ENCODE results near the gene CEPT1. TPM values are rescaled to one million over a fixed set of nuclear protein-coding genes. Genes with fewer than 3 reads are reported as not detected.

The CEPT1 gene
- polyA plus RNA-seq, 1 donor: 57.3 TPM

DNA sequence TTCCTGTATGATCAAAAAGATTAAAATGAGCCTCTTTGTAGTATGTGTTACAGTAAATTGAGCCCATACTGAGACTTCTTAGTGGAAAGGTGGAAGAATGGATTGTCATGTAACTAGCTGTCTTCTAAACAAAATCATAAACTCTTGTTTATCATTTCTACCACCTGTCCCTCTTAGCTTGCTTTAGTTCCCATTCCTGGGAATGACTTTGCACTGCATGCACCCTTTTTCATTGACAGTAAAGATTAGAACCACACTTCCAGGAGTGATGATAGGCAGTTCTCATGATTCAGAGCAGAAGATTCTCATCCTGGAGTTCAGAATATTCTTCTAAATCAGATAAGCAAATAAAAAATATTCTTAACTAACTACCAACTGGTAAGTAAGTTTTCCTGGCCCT, 32.4 kb downstream of the CEPT1 start:
- DNase-seq: no peak
- Histone ChIP-seq H3K36me3 (ENCODE audit: control insufficient read depth, insufficient read depth, low read length) (peaks cover 35% of the 10 kb centered on the region), H3K9me3 (ENCODE audit: control insufficient read depth, low read depth, low read length) (no peaks in the 10 kb centered on the region), H3K27me3 (ENCODE audit: control insufficient read depth, insufficient read depth, low read length) (no peaks in the 10 kb centered on the region), H3K4me1 (ENCODE audit: control insufficient read depth, insufficient read depth, low read length) (no peaks in the 10 kb centered on the region), H3K27ac (ENCODE audit: low read length) (no peak overlapping the region), H3K4me3 (ENCODE audit: low read length) (no peak overlapping the region)

DNA sequence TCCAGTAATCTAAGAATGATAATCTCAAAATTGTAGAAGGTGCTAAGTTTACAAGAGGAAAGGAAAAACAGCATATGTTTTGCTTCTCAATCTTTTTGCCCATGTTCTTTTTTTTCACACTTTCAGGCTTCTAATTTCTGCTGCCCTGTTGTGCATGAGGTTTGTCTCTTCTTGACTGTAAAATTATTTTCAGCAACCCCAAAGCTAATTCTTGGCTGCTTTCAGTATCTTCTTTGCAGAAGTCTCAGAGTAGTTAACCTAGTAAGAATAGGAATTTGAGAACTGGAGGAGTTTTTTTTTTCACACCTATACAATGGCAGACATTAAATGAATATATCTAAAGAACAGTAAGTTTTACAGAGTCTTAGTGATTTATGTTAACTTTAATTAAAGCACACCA, 34.0 kb downstream of the CEPT1 start:
- DNase-seq: no peak
- H3K4me1 ChIP-seq (ENCODE audit: control insufficient read depth, insufficient read depth, low read length): no peaks in the 10 kb centered on the region
- H3K36me3 ChIP-seq (ENCODE audit: control insufficient read depth, insufficient read depth, low read length): peaks cover 24% of the 10 kb centered on the region
- H3K27ac ChIP-seq (ENCODE audit: low read length): no peak overlapping the region
- H3K27me3 ChIP-seq (ENCODE audit: control insufficient read depth, insufficient read depth, low read length): no peaks in the 10 kb centered on the region
- no peaks in the 10 kb centered on the region for H3K9me3 ChIP-seq (ENCODE audit: control insufficient read depth, low read depth, low read length)
- no peak overlapping the region for H3K4me3 ChIP-seq (ENCODE audit: low read length)

DNA sequence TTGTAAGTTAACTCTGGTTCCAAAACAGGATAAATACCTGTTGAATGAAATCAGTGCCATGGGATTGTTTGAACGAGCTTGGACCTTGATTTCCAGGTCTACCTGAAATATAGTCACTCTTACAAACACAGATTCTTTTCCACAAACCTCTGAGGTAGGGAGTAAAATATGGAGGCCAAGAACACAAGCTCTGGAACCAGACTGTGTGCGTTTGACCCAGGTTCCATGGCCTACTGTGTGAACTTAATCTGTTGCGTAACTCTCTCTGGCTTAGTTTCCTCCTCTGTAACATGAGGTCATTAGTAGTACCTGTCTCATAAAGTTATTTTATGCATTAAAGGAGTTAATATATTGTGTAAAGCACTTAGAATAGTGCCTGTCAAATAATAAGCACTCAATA, 35.3 kb downstream of the CEPT1 start:
- Histone ChIP-seq H3K4me1 (ENCODE audit: control insufficient read depth, insufficient read depth, low read length) (no peaks in the 10 kb centered on the region), H3K36me3 (ENCODE audit: control insufficient read depth, insufficient read depth, low read length) (peaks cover 26% of the 10 kb centered on the region), H3K27me3 (ENCODE audit: control insufficient read depth, insufficient read depth, low read length) (no peaks in the 10 kb centered on the region), H3K4me3 (ENCODE audit: low read length) (no peak overlapping the region), H3K27ac (ENCODE audit: low read length) (no peak overlapping the region), H3K9me3 (ENCODE audit: control insufficient read depth, low read depth, low read length) (no peaks in the 10 kb centered on the region)
- no peak for DNase-seq
- 100% methylated on average over 2 of the region's 3 CpGs for WGBS (ENCODE audit: insufficient coverage, low lambda C conversion rate)

DNA sequence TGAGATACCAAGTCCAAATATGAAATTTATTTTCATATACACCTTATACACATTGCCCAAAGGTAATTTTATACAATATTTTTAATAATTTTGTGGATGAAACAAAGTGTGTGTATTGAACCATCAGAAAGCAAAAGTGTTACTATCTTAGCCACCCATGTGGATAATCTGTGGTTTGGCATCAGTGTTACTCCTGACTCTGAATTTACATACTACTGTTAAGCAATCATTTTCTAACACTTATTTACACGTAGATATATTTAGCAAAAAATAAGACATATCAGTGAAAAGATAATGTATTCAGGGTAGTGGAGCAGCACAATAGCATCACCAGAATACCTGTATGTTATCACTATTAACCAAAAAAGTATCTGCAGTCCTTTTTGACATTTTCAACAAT, 36.7 kb downstream of the CEPT1 start:
- H3K27ac ChIP-seq (ENCODE audit: low read length): no peak overlapping the region
- no peak for DNase-seq
- H3K4me3 ChIP-seq (ENCODE audit: low read length): no peak overlapping the region
- WGBS (ENCODE audit: insufficient coverage, low lambda C conversion rate): 100% methylated on average over 1 of the region's 1 CpG
- no peaks in the 10 kb centered on the region for H3K27me3 ChIP-seq (ENCODE audit: control insufficient read depth, insufficient read depth, low read length)
- peaks cover 23% of the 10 kb centered on the region for H3K36me3 ChIP-seq (ENCODE audit: control insufficient read depth, insufficient read depth, low read length)
- no peaks in the 10 kb centered on the region for H3K4me1 ChIP-seq (ENCODE audit: control insufficient read depth, insufficient read depth, low read length)
- H3K9me3 ChIP-seq (ENCODE audit: control insufficient read depth, low read depth, low read length): no peaks in the 10 kb centered on the region

DNA sequence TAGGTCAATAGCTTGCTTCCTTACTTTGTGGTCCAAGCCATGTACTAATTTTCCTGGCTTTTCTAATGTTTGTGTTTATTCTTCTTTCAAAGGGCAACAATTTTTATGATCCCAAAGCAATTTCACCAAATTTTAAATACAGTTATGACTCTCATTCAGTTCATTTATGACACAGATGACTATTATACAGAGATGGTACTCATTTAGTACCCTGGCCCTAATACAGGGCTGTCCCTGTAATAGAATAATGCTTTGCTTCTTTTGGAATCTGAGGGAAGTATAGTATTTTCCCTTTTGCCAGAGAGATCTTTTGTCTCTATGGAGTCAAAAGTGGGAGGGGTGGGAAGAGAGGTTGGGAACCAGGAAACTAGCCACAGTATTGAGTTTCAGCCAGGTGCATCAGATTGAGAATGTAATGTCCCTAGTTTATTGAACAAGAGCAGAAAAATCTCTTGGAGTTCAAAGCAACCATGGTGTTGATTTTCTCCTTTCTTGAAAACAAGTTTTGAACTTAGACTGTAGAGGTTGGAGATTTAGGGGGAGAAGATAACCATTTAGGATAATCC, 40.0 kb downstream of the CEPT1 start:
- no peak overlapping the region for H3K27ac ChIP-seq (ENCODE audit: low read length)
- H3K36me3 ChIP-seq (ENCODE audit: control insufficient read depth, insufficient read depth, low read length): peaks cover 34% of the 10 kb centered on the region
- H3K9me3 ChIP-seq (ENCODE audit: control insufficient read depth, low read depth, low read length): no peaks in the 10 kb centered on the region
- H3K27me3 ChIP-seq (ENCODE audit: control insufficient read depth, insufficient read depth, low read length): no peaks in the 10 kb centered on the region
- DNase-seq: no peak
- no peaks in the 10 kb centered on the region for H3K4me1 ChIP-seq (ENCODE audit: control insufficient read depth, insufficient read depth, low read length)
- no peak overlapping the region for H3K4me3 ChIP-seq (ENCODE audit: low read length)

DNA sequence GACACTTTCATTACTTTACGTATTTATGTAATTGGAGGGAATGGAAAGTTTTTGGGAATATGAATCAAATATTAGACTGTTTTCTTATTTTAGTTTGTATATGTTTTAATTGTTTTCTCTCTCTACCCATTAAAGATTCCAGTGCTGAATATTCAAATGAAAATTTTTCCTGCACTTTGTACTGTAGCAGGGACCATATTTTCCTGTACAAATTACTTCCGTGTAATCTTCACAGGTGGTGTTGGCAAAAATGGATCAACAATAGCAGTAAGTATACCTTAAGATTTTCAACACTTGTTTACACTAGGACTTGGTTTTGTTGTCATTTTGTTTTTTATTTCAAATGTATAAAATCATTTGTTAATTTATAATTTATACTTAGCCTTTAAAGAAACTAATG, 42.0 kb downstream of the CEPT1 start:
- WGBS (ENCODE audit: insufficient coverage, low lambda C conversion rate): 100% methylated on average over 1 of the region's 2 CpGs
- no peak overlapping the region for H3K4me3 ChIP-seq (ENCODE audit: low read length)
- no peak overlapping the region for H3K27ac ChIP-seq (ENCODE audit: low read length)
- no peaks in the 10 kb centered on the region for H3K4me1 ChIP-seq (ENCODE audit: control insufficient read depth, insufficient read depth, low read length)
- H3K36me3 ChIP-seq (ENCODE audit: control insufficient read depth, insufficient read depth, low read length): peaks cover 44% of the 10 kb centered on the region
- no peaks in the 10 kb centered on the region for H3K27me3 ChIP-seq (ENCODE audit: control insufficient read depth, insufficient read depth, low read length)
- no peaks in the 10 kb centered on the region for H3K9me3 ChIP-seq (ENCODE audit: control insufficient read depth, low read depth, low read length)
- no peak for DNase-seq

DNA sequence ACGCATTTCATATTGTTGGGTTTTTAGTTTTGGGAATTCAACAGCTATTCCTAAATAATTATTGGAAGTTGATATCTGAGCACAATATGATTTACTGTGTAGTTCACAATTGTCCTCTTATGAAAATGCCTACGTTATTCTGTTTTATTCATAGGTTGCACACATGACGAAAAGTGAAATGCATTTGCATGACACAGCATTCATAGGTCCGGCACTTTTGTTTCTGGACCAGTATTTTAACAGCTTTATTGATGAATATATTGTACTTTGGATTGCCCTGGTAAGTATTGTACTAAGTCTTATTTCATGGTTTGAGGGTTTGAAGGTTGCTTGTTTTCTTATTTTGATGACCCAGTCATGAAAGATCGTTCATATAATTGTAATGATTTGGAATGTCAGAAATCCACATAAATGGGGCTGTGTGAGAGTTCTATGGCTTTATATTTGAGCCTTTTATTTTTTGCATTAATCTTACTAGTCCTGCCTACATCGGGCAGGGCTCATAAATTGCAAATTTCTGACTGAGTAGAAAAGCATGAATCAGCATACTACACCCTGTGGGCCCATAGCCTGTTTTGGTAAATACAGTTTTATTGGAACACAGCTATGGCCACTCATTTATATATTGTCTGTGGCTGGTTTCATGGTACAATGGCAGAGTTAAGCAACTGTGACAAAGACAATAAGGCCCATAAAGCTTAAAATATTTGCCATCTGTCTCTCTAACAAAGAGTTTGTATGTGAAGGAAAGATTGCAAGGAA, 43.5 kb downstream of the CEPT1 start:
- Histone ChIP-seq H3K4me3 (ENCODE audit: low read length) (no peak overlapping the region), H3K4me1 (ENCODE audit: control insufficient read depth, insufficient read depth, low read length) (no peaks in the 10 kb centered on the region), H3K27me3 (ENCODE audit: control insufficient read depth, insufficient read depth, low read length) (no peaks in the 10 kb centered on the region), H3K36me3 (ENCODE audit: control insufficient read depth, insufficient read depth, low read length) (peaks cover 57% of the 10 kb centered on the region), H3K9me3 (ENCODE audit: control insufficient read depth, low read depth, low read length) (no peaks in the 10 kb centered on the region), H3K27ac (ENCODE audit: low read length) (no peak overlapping the region)
- no peak for DNase-seq
- WGBS (ENCODE audit: insufficient coverage, low lambda C conversion rate): 100% methylated on average over 2 of the region's 6 CpGs

DNA sequence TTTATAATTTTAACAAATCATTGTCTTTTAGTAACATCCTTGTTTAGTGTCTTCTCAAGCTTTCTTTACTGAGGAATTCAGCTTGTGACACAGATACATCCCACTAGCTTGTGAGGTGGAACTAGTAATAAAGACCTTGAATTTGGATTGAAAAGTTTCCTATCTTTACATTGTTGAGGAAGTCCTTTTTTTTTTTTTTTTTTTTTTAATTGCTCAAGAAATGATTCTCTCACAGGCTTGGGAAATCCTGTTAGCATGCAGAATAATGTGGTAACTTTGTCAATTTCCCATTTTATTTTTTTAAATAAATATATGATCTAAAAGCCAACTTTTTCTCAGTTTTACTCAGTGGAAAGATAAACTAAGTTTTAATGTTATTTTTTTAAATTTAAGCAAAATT, 44.6 kb downstream of the CEPT1 start:
- Histone ChIP-seq H3K27ac (ENCODE audit: low read length) (no peak overlapping the region), H3K9me3 (ENCODE audit: control insufficient read depth, low read depth, low read length) (no peaks in the 10 kb centered on the region), H3K27me3 (ENCODE audit: control insufficient read depth, insufficient read depth, low read length) (no peaks in the 10 kb centered on the region), H3K4me1 (ENCODE audit: control insufficient read depth, insufficient read depth, low read length) (no peaks in the 10 kb centered on the region), H3K36me3 (ENCODE audit: control insufficient read depth, insufficient read depth, low read length) (peaks cover 63% of the 10 kb centered on the region), H3K4me3 (ENCODE audit: low read length) (no peak overlapping the region)
- DNase-seq: no peak

DNA sequence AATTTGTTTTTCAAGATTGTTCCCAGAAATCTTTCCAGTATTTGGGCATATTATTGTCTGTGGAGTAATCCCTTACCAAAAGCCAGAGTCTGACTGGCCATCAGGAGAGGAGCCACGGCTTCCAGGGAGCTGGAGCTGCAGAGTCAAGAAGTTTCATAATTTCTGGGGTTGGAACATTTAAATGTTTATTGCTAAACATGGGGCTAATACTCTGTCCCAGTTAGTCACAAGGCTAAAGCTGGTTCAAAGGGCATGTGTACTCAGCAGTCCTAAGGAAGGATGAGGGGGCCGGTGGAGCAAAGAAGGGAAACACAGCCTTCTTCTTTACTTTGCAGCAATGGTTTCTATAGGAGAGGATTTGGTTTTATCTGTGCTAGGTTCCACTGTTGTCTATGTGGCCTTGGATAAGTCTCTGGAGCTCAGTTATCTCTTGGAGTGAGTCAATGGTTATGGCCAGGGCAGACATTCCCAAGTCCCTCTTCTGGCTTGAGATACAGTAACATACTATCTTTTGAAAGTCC, 51.0 kb downstream of the CEPT1 start:
- WGBS (ENCODE audit: insufficient coverage, low lambda C conversion rate): no CpG with 5 or more reads among the region's 2 CpGs
- peaks cover 49% of the 10 kb centered on the region for H3K4me1 ChIP-seq (ENCODE audit: control insufficient read depth, insufficient read depth, low read length)
- no peaks in the 10 kb centered on the region for H3K27me3 ChIP-seq (ENCODE audit: control insufficient read depth, insufficient read depth, low read length)
- H3K27ac ChIP-seq (ENCODE audit: low read length): peak overlapping the region; percentile 85
- no peak overlapping the region for H3K4me3 ChIP-seq (ENCODE audit: low read length)
- no peaks in the 10 kb centered on the region for H3K9me3 ChIP-seq (ENCODE audit: control insufficient read depth, low read depth, low read length)
- peaks cover 51% of the 10 kb centered on the region for H3K36me3 ChIP-seq (ENCODE audit: control insufficient read depth, insufficient read depth, low read length)
- DNase-seq: peak; percentile 85 to 93

DNA sequence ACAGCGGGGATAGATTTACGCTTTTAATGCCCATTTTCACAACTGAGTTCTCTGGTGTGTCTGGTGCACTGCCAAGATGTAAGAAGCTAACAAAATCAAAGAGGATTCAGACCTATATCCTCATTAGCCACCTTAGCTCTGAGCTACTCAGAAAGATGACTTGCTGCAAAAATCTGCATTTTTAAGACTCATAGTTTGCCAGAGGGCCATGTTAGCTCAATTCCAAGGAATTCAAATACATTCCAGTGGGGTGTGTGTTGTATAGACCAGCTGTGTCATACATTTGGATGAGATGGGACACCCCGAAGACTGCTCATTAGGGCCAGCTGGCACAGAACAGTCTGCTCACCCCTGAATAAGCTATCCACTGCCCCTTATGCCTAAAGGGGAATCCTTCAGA, 51.5 kb downstream of the CEPT1 start:
- H3K27ac ChIP-seq (ENCODE audit: low read length): peak overlapping the region; percentile 85
- DNase-seq: no peak
- H3K27me3 ChIP-seq (ENCODE audit: control insufficient read depth, insufficient read depth, low read length): no peaks in the 10 kb centered on the region
- 50% methylated on average over 2 of the region's 3 CpGs for WGBS (ENCODE audit: insufficient coverage, low lambda C conversion rate)
- H3K4me3 ChIP-seq (ENCODE audit: low read length): no peak overlapping the region
- H3K9me3 ChIP-seq (ENCODE audit: control insufficient read depth, low read depth, low read length): no peaks in the 10 kb centered on the region
- H3K36me3 ChIP-seq (ENCODE audit: control insufficient read depth, insufficient read depth, low read length): peaks cover 50% of the 10 kb centered on the region
- peaks cover 49% of the 10 kb centered on the region for H3K4me1 ChIP-seq (ENCODE audit: control insufficient read depth, insufficient read depth, low read length)

DNA sequence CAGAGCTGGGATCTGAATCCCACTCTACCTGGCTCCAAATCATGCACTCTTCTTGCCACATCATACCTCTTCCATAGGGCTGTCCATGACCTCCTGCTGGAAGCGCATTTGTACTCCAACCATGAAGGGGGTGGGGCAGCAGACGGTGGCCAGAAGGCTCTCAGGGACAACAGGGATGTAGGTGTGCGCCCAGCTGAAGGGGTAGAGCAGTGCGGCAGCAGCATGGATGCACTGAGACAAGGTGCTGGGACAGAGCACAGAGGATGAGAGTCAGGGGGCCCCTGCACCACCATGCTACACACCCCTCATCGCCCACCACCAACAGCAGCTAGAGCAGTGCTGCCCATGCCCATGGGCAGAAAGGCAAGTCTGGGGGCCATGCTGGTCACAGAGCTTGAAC, 52.1 kb downstream of the CEPT1 start:
- H3K36me3 ChIP-seq (ENCODE audit: control insufficient read depth, insufficient read depth, low read length): peaks cover 50% of the 10 kb centered on the region
- H3K27ac ChIP-seq (ENCODE audit: low read length): peak overlapping the region; percentile 85
- H3K4me1 ChIP-seq (ENCODE audit: control insufficient read depth, insufficient read depth, low read length): peaks cover 49% of the 10 kb centered on the region

More for the DNA sequence above, 52.1 kb downstream of the CEPT1 start:
- WGBS (ENCODE audit: insufficient coverage, low lambda C conversion rate): no CpG with 5 or more reads among the region's 5 CpGs
- Histone ChIP-seq H3K4me3 (ENCODE audit: low read length) (no peak overlapping the region), H3K27me3 (ENCODE audit: control insufficient read depth, insufficient read depth, low read length) (no peaks in the 10 kb centered on the region), H3K9me3 (ENCODE audit: control insufficient read depth, low read depth, low read length) (no peaks in the 10 kb centered on the region)
- DNase-seq: no peak
